IPS-18c (cell line): Measurements from ENCODE around the gene TMEM43.
A peak's percentile ranks its signal among the peaks of the same experiment; 100 is the strongest.

Experiments used
- H3K4me3 ChIP-seq: 2 replicates; pipeline ENCODE4 v1.7.0; 2013; ENCODE audit warnings: low read depth, mild to moderate bottlenecking, low read length, moderate library complexity; ENCODE audit not compliant: insufficient read depth
- H3K9me3 ChIP-seq: one replicate; pipeline ENCODE4 v1.6.1; 2013; ENCODE audit warnings: mild to moderate bottlenecking, low read length, moderate library complexity; ENCODE audit not compliant: control insufficient read depth, insufficient read depth

Gene TMEM43

DNA sequence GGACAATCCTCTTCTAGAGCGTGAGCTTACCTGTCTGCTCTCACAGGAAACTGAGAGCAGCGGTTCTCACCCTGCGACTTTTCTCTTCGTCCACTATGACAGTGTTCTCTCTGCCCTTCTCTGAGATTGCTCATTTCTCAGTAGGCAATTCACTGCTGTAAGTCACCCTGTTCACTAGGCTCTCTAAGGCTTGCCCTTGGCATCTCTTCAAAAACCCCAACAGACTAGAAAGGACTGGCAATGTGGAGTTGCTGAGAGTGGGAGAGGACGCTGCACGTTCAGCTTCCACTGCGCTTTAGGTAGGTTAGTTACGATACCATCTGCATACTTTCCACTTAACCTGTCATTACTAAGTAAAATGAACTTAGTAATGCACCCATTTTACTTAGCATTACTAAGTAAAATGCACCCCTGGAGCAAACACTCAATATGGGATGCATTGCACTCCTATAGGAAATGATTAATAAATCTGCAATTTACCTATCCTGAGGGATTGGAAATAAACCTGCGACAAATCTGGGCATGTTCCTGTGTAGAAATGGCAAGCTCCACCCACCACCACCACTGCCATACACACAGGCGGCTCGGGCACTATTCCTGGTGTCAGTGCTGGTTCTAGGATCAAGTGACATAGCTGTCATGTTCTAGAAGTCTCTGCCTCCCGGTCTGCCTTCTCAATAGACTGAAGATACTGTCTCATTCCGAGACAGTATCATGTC, 32.1 kb downstream of the TMEM43 start:
- no peak overlapping the region for H3K4me3 ChIP-seq
- H3K9me3 ChIP-seq: no peaks in the 10 kb centered on the region

DNA sequence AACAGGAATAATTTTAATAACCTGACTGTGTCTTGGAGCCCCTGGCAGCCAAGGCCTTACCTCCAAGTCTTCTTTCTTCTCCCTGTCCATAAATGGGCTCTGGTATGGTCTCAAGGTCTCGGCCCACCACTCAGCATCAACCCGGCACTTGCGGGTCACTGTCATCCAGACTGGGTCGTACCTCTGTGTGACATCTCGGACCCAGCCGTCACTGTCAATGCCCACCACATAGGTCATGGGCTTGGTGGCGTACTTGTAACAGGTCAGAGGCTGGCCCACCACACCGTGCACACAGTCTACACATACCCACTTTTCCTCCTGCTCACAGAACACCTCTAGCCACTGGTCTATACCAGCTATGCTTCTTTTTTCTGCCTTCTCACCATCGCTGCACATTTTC, 33.1 kb downstream of the TMEM43 start:
- no peaks in the 10 kb centered on the region for H3K9me3 ChIP-seq

DNA sequence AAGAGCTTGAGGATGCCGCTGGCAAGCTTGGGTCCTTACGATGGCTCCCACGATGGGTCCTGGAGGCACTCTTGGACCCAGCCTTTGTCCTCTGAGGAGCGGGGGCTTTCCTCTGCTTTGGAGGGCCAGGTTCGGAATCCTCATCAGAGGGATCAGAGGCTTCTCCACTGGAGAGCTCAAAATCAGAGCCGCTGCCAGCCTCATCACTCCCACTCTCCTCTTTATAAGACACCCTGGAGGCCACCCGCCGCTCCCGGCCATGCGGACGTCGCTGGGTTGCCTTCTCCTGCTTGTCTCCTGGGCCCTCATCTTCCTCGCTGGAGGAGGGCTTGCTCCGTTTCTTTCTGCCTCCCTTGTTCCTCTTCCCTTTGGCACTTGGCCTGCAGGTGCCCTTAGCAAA, 33.5 kb downstream of the TMEM43 start:
- no peaks in the 10 kb centered on the region for H3K9me3 ChIP-seq
- H3K4me3 ChIP-seq: no peak overlapping the region

More for the DNA sequence above, 33.1 kb downstream of the TMEM43 start:
- H3K4me3 ChIP-seq: no peak overlapping the region

DNA sequence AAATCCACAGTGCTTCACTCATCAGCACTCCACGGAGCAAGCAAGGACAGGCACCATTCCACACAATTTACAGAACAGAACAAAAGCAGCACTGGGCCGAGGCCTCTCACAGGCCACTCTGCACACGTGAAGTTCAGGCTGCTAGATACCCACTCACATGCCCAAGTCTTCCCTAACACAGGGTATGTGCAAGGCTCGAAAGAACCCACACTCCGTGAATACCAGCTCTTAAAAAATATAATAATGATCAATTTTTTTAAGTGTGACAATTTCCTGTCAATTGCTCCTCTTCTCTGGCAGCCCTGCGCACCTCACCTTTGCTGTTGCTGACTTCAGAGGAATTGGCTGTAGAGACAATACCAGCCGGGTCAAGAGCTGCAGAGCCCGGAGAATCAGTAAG, 34.6 kb downstream of the TMEM43 start:
- Histone ChIP-seq H3K4me3 (no peak overlapping the region), H3K9me3 (no peaks in the 10 kb centered on the region)

DNA sequence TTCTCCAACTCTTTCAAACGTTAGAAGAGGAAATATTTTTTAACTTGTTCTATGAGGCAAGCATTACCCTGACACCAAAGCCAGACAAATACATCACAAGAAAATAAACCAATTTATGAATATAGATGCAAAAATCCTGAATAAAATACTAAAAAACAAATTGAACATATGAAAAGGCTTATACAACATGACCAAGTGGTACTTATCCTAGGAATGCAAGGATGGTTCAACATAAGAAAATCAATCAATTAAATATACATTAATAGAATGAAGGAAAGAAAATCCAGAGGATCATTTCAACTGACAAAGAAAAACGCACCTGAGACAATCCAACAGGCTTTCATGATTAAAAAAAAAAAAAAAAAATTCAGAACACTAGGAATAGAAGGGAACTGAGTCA, 36.4 kb downstream of the TMEM43 start:
- Histone ChIP-seq H3K9me3 (no peaks in the 10 kb centered on the region), H3K4me3 (no peak overlapping the region)

DNA sequence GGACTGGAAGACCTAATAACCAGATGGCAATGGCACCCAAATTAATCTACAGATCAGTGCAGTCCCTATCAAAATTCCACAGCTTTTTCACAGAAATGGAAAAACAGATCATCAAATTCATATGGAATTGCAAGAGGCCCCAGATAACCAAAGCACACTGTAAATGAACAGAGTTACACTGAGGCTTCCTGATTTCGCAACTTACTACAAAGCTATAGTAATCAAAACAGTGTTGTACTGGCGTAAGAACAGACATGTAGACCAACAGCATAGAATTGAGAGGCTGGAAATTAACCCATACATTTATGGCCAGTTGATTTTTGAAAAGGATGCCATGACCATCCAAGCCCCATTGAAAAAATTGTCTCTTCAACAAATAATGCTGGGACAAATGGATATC, 37.3 kb downstream of the TMEM43 start:
- Histone ChIP-seq H3K9me3 (no peaks in the 10 kb centered on the region), H3K4me3 (no peak overlapping the region)

DNA sequence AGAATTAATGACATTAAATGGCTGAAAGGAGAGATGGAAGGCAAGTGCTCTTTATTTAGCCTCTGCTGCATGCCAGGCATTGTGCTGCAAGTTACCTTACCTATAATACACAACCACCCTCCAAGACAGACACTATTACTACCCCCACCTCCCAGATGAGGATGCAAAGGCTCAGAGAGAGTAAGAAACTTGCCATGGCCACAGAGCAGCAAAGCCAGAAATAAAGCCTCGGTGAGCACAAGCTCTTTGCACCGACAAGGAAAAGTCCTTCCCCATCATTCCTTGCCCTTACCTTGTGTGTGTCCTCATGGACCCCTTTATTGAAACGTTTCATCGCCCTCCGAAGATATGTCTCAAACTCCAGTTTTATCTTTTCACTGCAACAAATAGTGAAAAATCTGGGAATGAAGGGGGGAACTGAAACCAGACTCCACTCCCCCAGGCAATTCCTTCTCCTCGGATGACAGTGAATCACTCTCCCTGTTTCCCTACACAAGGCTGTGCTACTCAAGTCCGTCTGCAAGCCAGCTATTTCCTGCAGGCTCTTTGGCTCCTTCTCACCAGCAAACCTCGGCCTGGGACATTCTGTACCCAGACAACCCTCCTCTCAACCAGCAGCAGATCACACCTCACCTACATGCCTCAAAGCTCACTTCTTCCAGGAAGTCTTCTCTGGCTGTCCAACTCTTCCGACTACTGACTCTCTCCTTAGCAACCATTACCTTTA, 42.2 kb downstream of the TMEM43 start:
- Histone ChIP-seq H3K9me3 (no peaks in the 10 kb centered on the region), H3K4me3 (no peak overlapping the region)

DNA sequence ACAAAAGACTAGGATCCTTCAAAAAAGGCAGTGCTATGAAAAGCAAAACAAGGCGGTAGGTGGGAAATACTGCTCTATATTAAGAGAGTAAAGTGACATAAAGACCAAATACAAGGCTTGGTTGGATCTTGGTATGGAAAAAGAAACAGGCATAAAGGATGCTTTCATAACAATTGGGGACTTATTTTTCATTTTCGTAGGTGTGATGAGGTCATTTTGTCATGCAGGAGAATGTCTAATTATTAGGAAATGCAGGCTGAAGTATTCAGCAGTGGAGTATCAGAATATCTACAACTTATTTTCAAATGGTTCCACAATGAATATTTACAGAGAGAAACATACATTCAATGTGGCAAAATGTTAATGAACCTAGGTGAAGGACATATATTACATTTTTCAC, 44.6 kb downstream of the TMEM43 start:
- no peak overlapping the region for H3K4me3 ChIP-seq
- H3K9me3 ChIP-seq: no peaks in the 10 kb centered on the region

DNA sequence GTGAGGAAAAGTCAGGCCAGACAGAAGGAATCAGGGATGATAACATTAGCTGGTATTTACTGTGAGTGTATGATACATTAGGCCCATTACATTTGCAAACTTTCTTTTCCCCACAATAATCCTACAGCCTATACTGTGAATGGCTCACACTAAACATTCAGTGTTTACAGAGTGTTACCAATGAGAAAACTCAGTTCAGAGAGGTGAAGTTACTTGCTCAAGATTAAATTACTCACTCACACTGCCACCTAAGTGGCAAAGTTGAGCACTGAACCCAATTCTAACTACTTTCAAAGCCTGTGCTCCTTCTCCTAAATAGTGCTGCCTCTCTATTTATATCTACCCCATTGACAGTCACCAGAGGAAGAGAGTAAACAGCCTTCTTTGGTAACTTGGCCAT, 45.0 kb downstream of the TMEM43 start:
- no peaks in the 10 kb centered on the region for H3K9me3 ChIP-seq
- no peak overlapping the region for H3K4me3 ChIP-seq

DNA sequence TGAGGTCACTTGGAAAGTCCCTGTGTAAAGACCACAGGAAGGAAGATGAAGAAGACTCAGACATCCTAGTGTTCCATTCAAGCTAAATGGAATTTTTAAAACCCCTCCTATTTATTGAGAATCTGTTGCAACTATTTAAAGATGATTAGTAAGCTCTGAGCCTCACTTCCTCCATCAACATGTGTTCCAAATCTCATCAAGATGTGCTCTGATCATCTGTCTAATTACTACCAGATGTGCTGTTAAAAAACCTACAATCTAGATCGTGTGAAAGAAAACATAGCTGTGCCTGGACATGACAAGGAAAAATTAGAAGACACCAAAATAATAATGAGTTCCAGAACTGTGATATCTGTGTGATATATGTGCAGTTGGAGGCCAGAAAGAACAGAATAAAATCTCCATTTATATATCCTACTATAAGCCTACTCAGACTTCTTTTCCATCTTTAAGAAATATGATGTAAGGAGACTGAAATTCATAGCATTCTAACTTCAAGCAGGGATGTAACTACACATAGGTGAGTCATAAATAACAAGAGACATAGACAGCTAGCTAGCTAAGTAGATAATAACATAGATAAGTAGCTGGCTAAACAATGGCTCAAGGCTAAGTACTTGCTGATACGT, 45.8 kb downstream of the TMEM43 start:
- Histone ChIP-seq H3K9me3 (no peaks in the 10 kb centered on the region), H3K4me3 (no peak overlapping the region)

DNA sequence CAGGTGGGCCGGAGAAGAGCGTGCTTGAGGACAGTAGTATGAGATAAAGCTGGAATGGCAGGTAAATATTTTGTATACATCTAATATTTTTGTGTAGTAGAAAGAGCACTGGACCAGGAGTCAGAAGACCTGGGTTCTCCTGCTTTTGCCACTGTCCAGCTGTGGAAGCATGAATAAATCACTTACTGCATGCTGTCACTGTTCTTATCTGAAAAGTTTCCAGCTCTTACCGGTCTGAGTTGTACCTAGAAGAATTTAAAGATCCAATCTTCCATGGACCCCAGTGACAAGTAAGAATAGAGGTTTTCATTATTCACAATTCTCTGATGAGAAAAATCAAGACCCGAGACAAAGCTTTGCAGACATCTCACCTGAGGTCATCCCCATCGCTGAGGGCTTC, 47.6 kb downstream of the TMEM43 start:
- H3K4me3 ChIP-seq: no peak overlapping the region
- no peaks in the 10 kb centered on the region for H3K9me3 ChIP-seq

DNA sequence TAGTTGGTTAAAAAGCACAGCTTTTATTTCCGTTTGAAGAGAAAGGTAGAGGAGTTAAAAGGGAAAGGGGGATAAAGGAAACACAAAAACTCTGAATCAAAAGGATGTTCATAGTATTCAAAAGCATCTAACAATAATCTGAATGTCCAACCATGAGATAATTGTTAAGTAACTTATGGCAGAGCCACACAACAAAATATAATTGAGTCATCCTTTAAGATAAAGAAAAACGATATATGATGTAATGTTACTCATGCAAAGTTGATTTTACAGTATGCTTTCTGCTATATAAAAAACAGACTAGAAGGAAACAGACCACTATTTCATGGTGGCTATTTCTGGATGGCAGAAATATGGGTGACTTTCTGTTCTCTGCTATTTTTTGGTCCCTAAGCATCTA, 49.6 kb downstream of the TMEM43 start:
- H3K4me3 ChIP-seq: no peak overlapping the region
- no peaks in the 10 kb centered on the region for H3K9me3 ChIP-seq

DNA sequence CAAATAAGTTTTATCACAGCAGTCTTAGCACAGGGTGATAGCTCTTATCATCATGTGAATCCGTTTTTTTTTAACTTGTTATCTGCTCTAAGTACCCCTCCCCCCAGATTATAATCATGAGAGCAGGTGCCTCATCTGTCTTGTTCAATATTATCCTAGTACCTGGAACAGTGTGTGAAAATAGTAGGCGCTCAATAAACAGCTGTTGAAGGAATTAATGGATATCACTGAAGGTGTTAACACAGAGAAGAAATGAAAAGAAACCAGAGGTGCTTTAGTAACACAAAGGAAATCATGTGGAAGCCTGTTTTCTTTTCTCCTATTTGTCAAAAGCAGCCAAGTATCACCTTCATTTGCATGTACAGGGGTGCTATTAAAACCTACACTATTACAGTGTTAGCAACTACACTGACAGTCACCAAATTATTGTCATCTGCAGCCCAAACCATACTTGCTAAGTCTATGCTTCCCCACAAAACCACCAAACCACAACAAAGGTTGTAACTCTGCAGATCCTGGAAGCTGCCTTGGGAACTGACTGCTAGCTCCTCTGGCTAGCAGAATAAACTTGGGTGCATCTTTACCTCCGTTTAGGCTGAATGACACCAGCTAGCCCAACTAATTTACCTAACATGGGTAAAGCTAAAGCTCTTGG, 50.7 kb downstream of the TMEM43 start:
- Histone ChIP-seq H3K4me3 (no peak overlapping the region), H3K9me3 (no peaks in the 10 kb centered on the region)

DNA sequence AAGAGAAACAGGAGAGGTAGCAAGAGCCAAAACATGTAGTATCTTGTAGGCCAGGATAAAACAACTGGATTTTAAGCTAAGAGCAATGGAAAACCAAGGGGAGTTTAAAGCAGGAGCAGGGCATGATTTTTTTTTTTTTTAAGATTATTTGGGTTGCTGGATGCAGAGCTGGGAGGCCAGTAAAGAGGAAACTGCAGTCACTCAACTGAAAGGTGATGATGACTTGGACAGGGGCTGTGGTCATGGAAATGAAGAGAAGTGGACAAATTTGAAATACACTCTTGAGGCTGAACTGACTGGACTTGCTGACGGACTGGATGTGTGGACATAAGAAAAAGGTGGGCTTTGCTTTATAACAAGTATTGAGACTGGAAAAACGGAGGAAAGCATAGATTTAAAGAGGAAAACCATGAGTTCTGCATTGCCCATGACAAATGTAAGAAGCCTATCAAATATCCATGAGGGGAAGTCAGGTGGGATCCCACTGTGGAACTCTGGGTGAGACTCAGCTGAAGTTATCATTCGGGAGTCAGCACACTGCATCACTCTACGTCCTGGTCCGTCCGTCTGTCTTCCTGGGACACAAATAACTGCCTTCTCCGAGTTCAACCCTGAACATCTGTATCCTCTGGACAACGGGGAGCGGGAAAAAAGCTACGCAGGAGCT, 52.9 kb downstream of the TMEM43 start:
- H3K4me3 ChIP-seq: peak overlapping the region; percentile 85

DNA sequence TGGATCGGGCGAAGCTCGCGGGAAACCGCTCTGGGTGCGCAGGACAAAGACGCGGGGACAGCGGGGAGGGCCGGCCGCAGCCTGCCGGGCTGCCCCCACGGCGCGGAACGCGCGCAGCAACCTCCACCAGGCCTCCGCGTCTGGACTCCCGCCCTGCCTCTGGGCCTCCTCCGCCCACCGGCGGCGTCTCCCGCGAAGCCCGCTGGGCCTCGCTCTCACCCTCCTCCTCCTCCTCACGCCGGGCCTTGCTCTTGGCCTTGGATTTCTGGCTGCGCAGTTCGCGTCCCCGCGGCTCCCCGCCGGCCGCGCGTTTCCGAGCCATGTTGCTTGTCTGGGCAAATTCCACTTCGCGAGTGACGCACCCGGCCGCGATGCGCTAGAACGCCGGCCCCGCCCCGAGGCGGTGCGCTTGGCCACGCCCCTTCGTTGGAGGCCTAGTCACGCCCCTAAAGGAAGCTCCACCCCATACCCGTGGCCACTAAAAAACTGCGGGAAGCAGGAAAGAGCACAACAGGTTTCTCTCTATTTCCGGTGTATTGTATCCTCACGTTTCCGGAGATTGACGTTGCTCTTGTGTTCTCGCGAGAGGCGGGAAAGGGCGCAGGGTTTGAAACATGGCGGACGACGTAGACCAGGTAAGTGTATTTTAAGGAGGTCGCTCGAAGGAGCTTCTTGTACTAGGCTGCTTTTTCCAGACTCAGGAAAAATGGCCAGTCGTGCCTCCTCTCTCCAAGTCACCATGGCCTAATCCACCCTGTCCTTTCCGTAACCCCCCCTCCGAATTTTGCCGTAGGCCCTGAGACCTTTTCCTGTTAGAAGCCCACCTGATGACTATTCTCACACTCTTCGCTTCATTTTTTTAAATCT, 53.6 kb downstream of the TMEM43 start, which contains the start of the genes LSM3 and XPC:
Gene LSM3, plus strand, starts transcription at position 571 of the 867 bp plus-strand sequence. Its CDS starts 44 bp downstream, at position 615.
Gene XPC, minus strand, starts transcription at position 355 of the 867 bp plus-strand sequence. Its CDS starts 33 bp downstream, at position 322.
- no peaks in the 10 kb centered on the region for H3K9me3 ChIP-seq
- H3K4me3 ChIP-seq: peak within 1 kb of the TSS; percentile 85

More for the DNA sequence above, 52.9 kb downstream of the TMEM43 start:
- H3K9me3 ChIP-seq: no peaks in the 10 kb centered on the region

DNA sequence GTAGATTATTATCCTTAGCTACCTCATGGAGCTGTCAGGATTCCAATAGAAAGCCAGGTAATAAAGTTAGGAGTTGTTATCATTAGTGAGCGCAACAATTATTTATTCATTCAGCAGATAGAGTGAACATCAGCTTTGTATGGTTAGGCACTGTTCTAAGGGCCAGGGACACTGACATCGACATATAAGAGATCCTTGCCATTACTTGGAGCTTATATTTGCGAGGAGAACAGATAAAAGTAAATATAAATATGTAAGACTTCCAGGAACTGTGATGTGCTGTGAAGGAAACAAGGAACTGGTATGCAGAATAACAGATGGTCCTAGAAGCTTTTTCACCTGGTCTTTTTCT, 54.2 kb downstream of the TMEM43 start:
- Histone ChIP-seq H3K4me3 (peak overlapping the region; percentile 63), H3K9me3 (no peaks in the 10 kb centered on the region)
